ENCODE measurements around the gene MYO1B.

The MYO1B gene

GRCh38 chr2:191358325-191359025, 113.3 kb downstream of the MYO1B start:
- DNase-seq (ENCODE audit: low read depth in 3 of 3), result no peak

- DNase-seq (ENCODE audit: low read depth in 3 of 3), result no peak
These were observed 113.9 kb downstream of the MYO1B start for GRCh38 chr2:191359133-191359532.

- DNase-seq (ENCODE audit: low read depth in 3 of 3), result no peak
These were observed 115.7 kb downstream of the MYO1B start for GRCh38 chr2:191360918-191361317.

GRCh38 chr2:191362841-191363240, 117.6 kb downstream of the MYO1B start:
- DNase-seq (ENCODE audit: low read depth in 3 of 3), result no peak

- no peak for DNase-seq (ENCODE audit: low read depth in 3 of 3)
These were observed 118.1 kb downstream of the MYO1B start for GRCh38 chr2:191363267-191363666.

- no peak for DNase-seq (ENCODE audit: low read depth in 3 of 3)
These were observed 119.9 kb downstream of the MYO1B start for GRCh38 chr2:191365089-191365488.

- DNase-seq (ENCODE audit: low read depth in 3 of 3), result no peak
These were observed 121.0 kb downstream of the MYO1B start for GRCh38 chr2:191366199-191366598.

GRCh38 chr2:191369034-191369433, 123.8 kb downstream of the MYO1B start:
- DNase-seq (ENCODE audit: low read depth in 3 of 3), result no peak

- no peak for DNase-seq (ENCODE audit: low read depth in 3 of 3)
These were observed 129.2 kb downstream of the MYO1B start for GRCh38 chr2:191374366-191374765.

GRCh38 chr2:191374939-191375338, 129.7 kb downstream of the MYO1B start:
- no peak for DNase-seq (ENCODE audit: low read depth in 3 of 3)

GRCh38 chr2:191376981-191377629, 131.9 kb downstream of the MYO1B start:
- peak in 1 of 3 experiments; percentile 21 for DNase-seq (ENCODE audit: low read depth in 3 of 3)

GRCh38 chr2:191379375-191379774, 134.2 kb downstream of the MYO1B start:
- no peak for DNase-seq (ENCODE audit: low read depth in 3 of 3)

GRCh38 chr2:191382801-191383200, 137.6 kb downstream of the MYO1B start:
- DNase-seq (ENCODE audit: low read depth in 3 of 3), result no peak

- no peak for DNase-seq (ENCODE audit: low read depth in 3 of 3)
These were observed 138.3 kb downstream of the MYO1B start for GRCh38 chr2:191383486-191383885.

- no peak for DNase-seq (ENCODE audit: low read depth in 3 of 3)
These were observed 139.6 kb downstream of the MYO1B start for GRCh38 chr2:191384829-191385228.

- peak in 1 of 3 experiments; percentile 0 for DNase-seq (ENCODE audit: low read depth in 3 of 3)
These were observed 140.4 kb downstream of the MYO1B start for GRCh38 chr2:191385416-191386160.

GRCh38 chr2:191386938-191387536, 141.8 kb downstream of the MYO1B start:
- no peak for DNase-seq (ENCODE audit: low read depth in 3 of 3)

- no peak for DNase-seq (ENCODE audit: low read depth in 3 of 3)
These were observed 144.1 kb downstream of the MYO1B start for GRCh38 chr2:191389288-191389687.

- no peak for DNase-seq (ENCODE audit: low read depth in 3 of 3)
These were observed 146.0 kb downstream of the MYO1B start for GRCh38 chr2:191391171-191391570.

- no peak for DNase-seq (ENCODE audit: low read depth in 3 of 3)
These were observed 148.8 kb downstream of the MYO1B start for GRCh38 chr2:191394043-191394442.

- no peak for DNase-seq (ENCODE audit: low read depth in 3 of 3)
These were observed 151.6 kb downstream of the MYO1B start for GRCh38 chr2:191396794-191397193.

GRCh38 chr2:191399601-191400000, 154.4 kb downstream of the MYO1B start:
- DNase-seq (ENCODE audit: low read depth in 3 of 3), result no peak

All from stimulated activated CD4-positive, alpha-beta T cell treated with anti-CD3 and anti-CD28 coated beads, TNF-alpha, amount 100 ng/mL, for 24 hours (primary cell).